Transverse colon (tissue), 4 donors: ENCODE data around the gene TMEM128. TPM values are rescaled to one million over a fixed set of nuclear protein-coding genes. Genes with fewer than 3 reads are reported as not detected.

Experiments used
- DNase-seq: peaks from one replicate; pipeline ENCODE4 v3.0.0-alpha.2; 2019
- H3K27ac ChIP-seq, 4 donors: fragments of 200-600 bp; sonication (generic); 2 replicates each; pipeline ENCODE4 v1.5.1; 2016 to 2018; ENCODE audit warnings: inconsistent platforms in 4 of 4
- H3K27me3 ChIP-seq: fragments of 200-600 bp; sonication (generic); 2 replicates; pipeline ENCODE4 v1.5.1; 2017; ENCODE audit warnings: inconsistent platforms
- H3K36me3 ChIP-seq, 4 donors: fragments of 200-600 bp; sonication (generic); 2 replicates each; pipeline ENCODE4 v1.5.1; 2017 to 2019; ENCODE audit warnings: inconsistent platforms in 4 of 4
- H3K4me1 ChIP-seq, 4 donors: fragments of 200-600 bp; sonication (generic); 2 replicates each; pipeline ENCODE4 v1.5.1; 2017 to 2020; ENCODE audit warnings: inconsistent platforms in 4 of 4
- H3K4me3 ChIP-seq, 4 donors: fragments of 200-600 bp; sonication (generic); 1 replicate in 1 of 4; 2 replicates in 3 of 4; pipeline versions ENCODE4 v1.5.1 to v1.6.1; 2017 to 2019; ENCODE audit warnings: inconsistent platforms in 4 of 4
- H3K9me3 ChIP-seq, 2 donors: fragments of 200-600 bp; sonication (generic); 2 replicates each; pipeline ENCODE4 v1.5.1; 2017 to 2019; ENCODE audit warnings: inconsistent platforms in 2 of 2
- CTCF ChIP-seq, 5 experiments: fragments of 200-600 bp in 3 of 5; fragments of 450-650 bp in 2 of 5; sonication (generic) in 3 of 5; IDR thresholded peaks; 1 replicate in 2 of 5; 2 replicates in 3 of 5; pipeline ENCODE4 v1.5.1; 2016 to 2017; ENCODE audit warnings: antibody characterized with exemption in 5 of 5, inconsistent platforms in 3 of 5, mild to moderate bottlenecking in 2 of 5, moderate library complexity in 1 of 5
- EP300 ChIP-seq: sonication (generic); formaldehyde crosslinking; IDR thresholded peaks from one replicate; pipeline ENCODE4 v1.6.1; 2017; ENCODE audit warnings: antibody characterized with exemption, low read depth
- POLR2A ChIP-seq: fragments of 450-650 bp; IDR thresholded peaks from one replicate; pipeline ENCODE4 v1.6.1; 2016; ENCODE audit warnings: antibody characterized with exemption, mild to moderate bottlenecking, moderate library complexity
- POLR2AphosphoS5 ChIP-seq, 3 donors: sonication (generic); formaldehyde crosslinking; IDR thresholded peaks; one replicate each; pipeline ENCODE4 v1.6.1; 2016; ENCODE audit warnings: antibody characterized with exemption in 3 of 3
- WGBS, 2 donors: methylation state at CpG; one replicate each; pipeline ENCODE4 v1.1.5; 2018; ENCODE audit warnings: low coverage in 1 of 2; 5-methylcytosine and 5-hydroxymethylcytosine counted together
- in situ Hi-C, 4 donors: fragments of 200-750 bp; cut with MboI; loops; one replicate each; pipeline versions ENCODE4 v1.15.0 to v1.15.1; 2017; ENCODE audit warnings: low sequenced_read_pairs in 3 of 4, low pct_ligation_motif_present in 1 of 4, low pct_unique_long_range_greater_than_20kb in 1 of 4
- intact Hi-C: fragments of 100-400 bp; cut with DNase I; formaldehyde crosslinking; loops from one replicate; pipeline ENCODE4 v1.15.1; 2023; ENCODE audit warnings: low total_unique reads
- total RNA-seq, 4 donors: library from RNA; depleted of rRNA; stranded (reverse); fragments of >200 nt; gene quantifications; one replicate each; pipeline ENCODE4 v1.1.0, GENCODE V29; 2016

The TMEM128 gene
- 10 to 100 TPM in 3 of 4 donors, 1 to 10 TPM in 1; 8.8 to 22.0 (median 14.4) TPM for total RNA-seq

GRCh38 chr4:4248029-4248884 is at the start of gene TMEM128:
Gene TMEM128, minus strand, starts transcription at chr4:4248223. Its CDS starts 21 bp downstream, at chr4:4248202.
- Histone ChIP-seq H3K27ac (peak within 1 kb of the TSS; percentile 90 to 94 (median 92)), H3K9me3 (no peaks in the 10 kb centered on the region), H3K27me3 (no peaks in the 10 kb centered on the region), H3K4me1 (peaks cover 7 to 24% (median 19%) of the 10 kb centered on the region in 4 donors), H3K36me3 (peaks cover 0 to 4% (median 0%) of the 10 kb centered on the region in 4 donors), H3K4me3 (peak within 1 kb of the TSS; percentile 59 to 85 (median 76))
- TF ChIP-seq POLR2AphosphoS5 (IDR thresholded peaks at IDR 0.05) (peak; percentile 83 to 92 (median 90)), POLR2A (peak; percentile 84), CTCF (IDR thresholded peaks at IDR 0.05) (peak in 4 of 5 experiments; percentile 12 to 53 (median 34)), EP300 (no peak)
- DNase-seq, result peak; percentile 94
- 1% methylated on average over 61 of the region's 62 CpGs; no CpG with 5 or more reads in 1 of the 2 donors for WGBS, 2 donors
- in situ Hi-C loops, result no loop called here
- intact Hi-C loops, result no loop called here

GRCh38 chr4:4296283-4296846 is 48.3 kb upstream of the TMEM128 start:
- Histone ChIP-seq H3K4me3 (no peak overlapping the region), H3K4me1 (peaks cover 1 to 4% (median 2%) of the 10 kb centered on the region in 4 donors), H3K9me3 (no peaks in the 10 kb centered on the region), H3K27ac (no peak overlapping the region), H3K27me3 (no peaks in the 10 kb centered on the region), H3K36me3 (no peaks in the 10 kb centered on the region)
- 96 to 100% methylated on average over 2 to 5 of the region's 5 CpGs for WGBS, 2 donors
- in situ Hi-C loops (no loop called here), intact Hi-C loops (no loop called here)
- no peak for DNase-seq
- no peak for TF ChIP-seq POLR2AphosphoS5 (IDR thresholded peaks at IDR 0.05)
- TF ChIP-seq EP300, result no peak
- no peak for TF ChIP-seq CTCF (IDR thresholded peaks at IDR 0.05)
- TF ChIP-seq POLR2A, result no peak

GRCh38 chr4:4293279-4293678 is 45.3 kb upstream of the TMEM128 start:
- in situ Hi-C loops, result no loop called here
- WGBS, 2 donors, result 80 to 95% methylated on average over 1 to 3 of the region's 3 CpGs
- H3K4me3 ChIP-seq, result no peak overlapping the region
- H3K36me3 ChIP-seq, result no peaks in the 10 kb centered on the region
- no peaks in the 10 kb centered on the region for H3K9me3 ChIP-seq
- DNase-seq, result no peak
- peaks cover 16 to 23% (median 19%) of the 10 kb centered on the region in 4 donors for H3K4me1 ChIP-seq
- TF ChIP-seq CTCF (IDR thresholded peaks at IDR 0.05) (no peak), POLR2A (no peak), POLR2AphosphoS5 (IDR thresholded peaks at IDR 0.05) (no peak), EP300 (no peak)
- H3K27me3 ChIP-seq, result no peaks in the 10 kb centered on the region
- no peak overlapping the region for H3K27ac ChIP-seq
- intact Hi-C loops, result no loop called here
